Brain microvascular endothelial cell (primary cell): ENCODE data around the gene PAPSS2.

ENCODE experiments used
- DNase-seq: peaks from one replicate; pipeline ENCODE4 v3.0.0-alpha.2; 2020
- H3K27ac ChIP-seq: fragments of 250-450 bp; sonication (Bioruptor Pico); 2 replicates; pipeline ENCODE4 v1.5.1; 2020; ENCODE audit warnings: mild to moderate bottlenecking, moderate library complexity
- H3K27me3 ChIP-seq: fragments of 250-450 bp; sonication (Bioruptor Pico); replicated peaks from 2 replicates; pipeline ENCODE4 v1.5.1; 2020; ENCODE audit warnings: mild to moderate bottlenecking
- H3K36me3 ChIP-seq: fragments of 250-450 bp; sonication (Bioruptor Pico); replicated peaks from 2 replicates; pipeline ENCODE4 v1.5.1; 2020; ENCODE audit warnings: mild to moderate bottlenecking
- H3K4me3 ChIP-seq: 2 replicates; pipeline ENCODE4 v1.5.1; 2011; ENCODE audit warnings: low read depth, mild to moderate bottlenecking, control low read depth, low read length, moderate library complexity
- in situ Hi-C: cut with HindIII; loops from 2 replicates; pipeline ENCODE4 v1.10.0; 2017; ENCODE audit warnings: low sequenced_read_pairs, low pct_ligation_motif_present
- TF ChIP-seq, protein P1 (sequence below): IDR thresholded peaks from 2 replicates; pipeline ENCODE4 v1.5.1; 2011; ENCODE audit warnings: low read depth, mild to moderate bottlenecking, moderate library complexity, low read length, control low read depth, inconsistent platforms; ENCODE audit errors: missing control alignments

PAPSS2 gene

GRCh38 chr10:87751274-87751673 is 91.6 kb downstream of the PAPSS2 start:
- TF ChIP-seq, protein P1, sequence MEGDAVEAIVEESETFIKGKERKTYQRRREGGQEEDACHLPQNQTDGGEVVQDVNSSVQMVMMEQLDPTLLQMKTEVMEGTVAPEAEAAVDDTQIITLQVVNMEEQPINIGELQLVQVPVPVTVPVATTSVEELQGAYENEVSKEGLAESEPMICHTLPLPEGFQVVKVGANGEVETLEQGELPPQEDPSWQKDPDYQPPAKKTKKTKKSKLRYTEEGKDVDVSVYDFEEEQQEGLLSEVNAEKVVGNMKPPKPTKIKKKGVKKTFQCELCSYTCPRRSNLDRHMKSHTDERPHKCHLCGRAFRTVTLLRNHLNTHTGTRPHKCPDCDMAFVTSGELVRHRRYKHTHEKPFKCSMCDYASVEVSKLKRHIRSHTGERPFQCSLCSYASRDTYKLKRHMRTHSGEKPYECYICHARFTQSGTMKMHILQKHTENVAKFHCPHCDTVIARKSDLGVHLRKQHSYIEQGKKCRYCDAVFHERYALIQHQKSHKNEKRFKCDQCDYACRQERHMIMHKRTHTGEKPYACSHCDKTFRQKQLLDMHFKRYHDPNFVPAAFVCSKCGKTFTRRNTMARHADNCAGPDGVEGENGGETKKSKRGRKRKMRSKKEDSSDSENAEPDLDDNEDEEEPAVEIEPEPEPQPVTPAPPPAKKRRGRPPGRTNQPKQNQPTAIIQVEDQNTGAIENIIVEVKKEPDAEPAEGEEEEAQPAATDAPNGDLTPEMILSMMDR: no peak
- Histone ChIP-seq H3K4me3 (no peak overlapping the region), H3K27me3 (no peaks in the 10 kb centered on the region), H3K27ac (no peak overlapping the region), H3K36me3 (peaks cover 30% of the 10 kb centered on the region)
- in situ Hi-C loops: no loop called here
- DNase-seq: no peak

DNA sequence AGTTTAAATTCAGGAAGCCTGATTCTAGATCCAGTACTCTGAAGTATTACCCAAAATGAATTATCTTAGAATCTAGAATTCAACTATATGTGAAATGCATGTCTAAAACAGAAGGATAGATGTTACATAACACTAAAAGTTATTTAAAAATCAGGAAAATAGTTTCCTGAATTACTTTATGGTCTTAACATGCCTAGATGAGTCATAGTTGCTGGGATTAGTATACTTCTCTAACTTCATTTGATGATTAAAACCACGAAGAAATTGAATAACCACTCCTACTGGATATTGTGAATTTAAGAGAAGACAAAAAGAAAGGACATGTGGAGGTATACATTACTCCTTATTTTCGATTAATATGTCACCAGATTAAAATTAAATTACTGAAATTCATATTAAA is 92.9 kb downstream of the PAPSS2 start:
- in situ Hi-C loops: no loop called here
- Histone ChIP-seq H3K4me3 (no peak overlapping the region), H3K36me3 (peaks cover 25% of the 10 kb centered on the region), H3K27ac (no peak overlapping the region), H3K27me3 (no peaks in the 10 kb centered on the region)
- DNase-seq: no peak
- TF ChIP-seq, protein P1: no peak

GRCh38 chr10:87753995-87754866 is 94.6 kb downstream of the PAPSS2 start:
- Histone ChIP-seq H3K27ac (no peak overlapping the region), H3K4me3 (no peak overlapping the region), H3K27me3 (no peaks in the 10 kb centered on the region), H3K36me3 (peaks cover 10% of the 10 kb centered on the region)
- DNase-seq: no peak
- in situ Hi-C loops: no loop called here
- TF ChIP-seq, protein P1: no peak

GRCh38 chr10:87757685-87758084 is 98.0 kb downstream of the PAPSS2 start:
- Histone ChIP-seq H3K36me3 (peaks cover 4% of the 10 kb centered on the region), H3K27me3 (no peaks in the 10 kb centered on the region), H3K27ac (no peak overlapping the region), H3K4me3 (no peak overlapping the region)
- TF ChIP-seq, protein P1: no peak
- in situ Hi-C loops: no loop called here
- DNase-seq: no peak

- in situ Hi-C loops: no loop called here
- Histone ChIP-seq H3K4me3 (no peak overlapping the region), H3K36me3 (peaks cover 4% of the 10 kb centered on the region), H3K27me3 (no peaks in the 10 kb centered on the region), H3K27ac (no peak overlapping the region)
- TF ChIP-seq, protein P1: no peak
- no peak for DNase-seq
These were observed 99.9 kb downstream of the PAPSS2 start for GRCh38 chr10:87759551-87759950.
